OCI-LY3 (cell line): ENCODE measurements around the gene TDRD7.

Source experiments
- EZH2phosphoT487 ChIP-seq: fragments of 200-600 bp; shearing (Covaris generic); IDR thresholded peaks from 2 replicates; pipeline ENCODE4 v1.6.1; 2018; ENCODE audit warnings: antibody characterized with exemption, mixed run types, low read depth
- TF ChIP-seq, protein P1 (sequence below): fragments of 200-600, 300-600 bp; sonication (generic); IDR thresholded peaks from 2 replicates; pipeline ENCODE4 v1.5.1; 2014; ENCODE audit warnings: antibody characterized with exemption, low read length, low read depth

DNA sequence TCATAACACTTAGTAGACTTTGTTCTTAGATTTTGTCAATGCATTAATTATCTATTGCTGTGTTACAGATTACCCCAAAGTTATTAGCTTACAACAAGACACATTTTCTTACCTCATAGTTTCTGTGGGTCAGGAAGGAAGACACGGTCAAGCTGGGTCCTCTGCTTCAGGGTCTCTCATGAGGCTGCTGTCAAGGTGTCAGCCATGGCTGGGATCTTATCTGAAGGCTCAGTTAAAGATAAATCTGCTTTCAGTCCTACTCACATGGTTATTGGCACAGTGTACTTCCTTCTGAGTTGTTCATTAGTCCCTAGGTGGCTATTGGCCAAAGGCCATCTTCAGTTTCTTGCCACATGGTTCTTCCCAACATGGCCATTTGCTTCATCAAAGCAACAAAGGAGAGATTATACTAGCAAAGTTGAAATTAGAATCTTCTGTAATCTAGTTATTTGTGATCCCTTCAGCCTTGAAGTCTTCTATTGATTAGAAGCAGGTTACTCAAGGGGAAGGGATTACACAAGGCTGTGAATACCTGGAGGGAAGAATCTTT is 25.2 kb downstream of the TDRD7 start:
- TF ChIP-seq, protein P1, sequence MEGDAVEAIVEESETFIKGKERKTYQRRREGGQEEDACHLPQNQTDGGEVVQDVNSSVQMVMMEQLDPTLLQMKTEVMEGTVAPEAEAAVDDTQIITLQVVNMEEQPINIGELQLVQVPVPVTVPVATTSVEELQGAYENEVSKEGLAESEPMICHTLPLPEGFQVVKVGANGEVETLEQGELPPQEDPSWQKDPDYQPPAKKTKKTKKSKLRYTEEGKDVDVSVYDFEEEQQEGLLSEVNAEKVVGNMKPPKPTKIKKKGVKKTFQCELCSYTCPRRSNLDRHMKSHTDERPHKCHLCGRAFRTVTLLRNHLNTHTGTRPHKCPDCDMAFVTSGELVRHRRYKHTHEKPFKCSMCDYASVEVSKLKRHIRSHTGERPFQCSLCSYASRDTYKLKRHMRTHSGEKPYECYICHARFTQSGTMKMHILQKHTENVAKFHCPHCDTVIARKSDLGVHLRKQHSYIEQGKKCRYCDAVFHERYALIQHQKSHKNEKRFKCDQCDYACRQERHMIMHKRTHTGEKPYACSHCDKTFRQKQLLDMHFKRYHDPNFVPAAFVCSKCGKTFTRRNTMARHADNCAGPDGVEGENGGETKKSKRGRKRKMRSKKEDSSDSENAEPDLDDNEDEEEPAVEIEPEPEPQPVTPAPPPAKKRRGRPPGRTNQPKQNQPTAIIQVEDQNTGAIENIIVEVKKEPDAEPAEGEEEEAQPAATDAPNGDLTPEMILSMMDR = no peak
- TF ChIP-seq EZH2phosphoT487 = no peak
